HEK293 (cell line): ENCODE data around the gene OR1D5.

Experiments
- BCL11A ChIP-seq: fragments of 450-650 bp; formaldehyde crosslinking; IDR thresholded peaks from 2 replicates; pipeline ENCODE4 v1.5.1; 2016; ENCODE audit warnings: low read depth, missing biosample characterization, missing genetic modification characterization
- GLI4 ChIP-seq: fragments of 450-650 bp; formaldehyde crosslinking; IDR thresholded peaks from 2 replicates; pipeline ENCODE4 v1.5.1; 2016; ENCODE audit warnings: missing biosample characterization, missing genetic modification characterization
- OVOL3 ChIP-seq: fragments of 450-650 bp; formaldehyde crosslinking; IDR thresholded peaks from 2 replicates; pipeline ENCODE4 v1.5.1; 2016; ENCODE audit warnings: missing biosample characterization, missing genetic modification characterization
- SETDB1 ChIP-seq: IDR thresholded peaks from one replicate; pipeline ENCODE4 v1.6.1; 2017; ENCODE audit warnings: mild to moderate bottlenecking, low read length, moderate library complexity, mixed read lengths; ENCODE audit not compliant: insufficient read length
- SP2 ChIP-seq: fragments of 450-650 bp; formaldehyde crosslinking; IDR thresholded peaks from 2 replicates; pipeline ENCODE4 v1.5.1; 2016; ENCODE audit warnings: missing biosample characterization, missing genetic modification characterization
- ZNF416 ChIP-seq: fragments of 450-650 bp; formaldehyde crosslinking; IDR thresholded peaks from 2 replicates; pipeline ENCODE4 v1.5.1; 2016; ENCODE audit warnings: missing biosample characterization, missing genetic modification characterization
- ZNF660 ChIP-seq: fragments of 450-650 bp; IDR thresholded peaks from 2 replicates; pipeline ENCODE4 v1.5.1; 2018; ENCODE audit warnings: missing biosample characterization, mild to moderate bottlenecking, missing genetic modification characterization
- TF ChIP-seq, protein P1 (sequence below): fragments of 450-650 bp; formaldehyde crosslinking; IDR thresholded peaks from 2 replicates; pipeline ENCODE4 v1.5.1; 2016; ENCODE audit warnings: missing biosample characterization, missing genetic modification characterization, low read depth
- TF ChIP-seq, protein P2 (sequence below): fragments of 450-650 bp; formaldehyde crosslinking; IDR thresholded peaks from 2 replicates; pipeline ENCODE4 v1.5.1; 2017; ENCODE audit warnings: missing biosample characterization, missing genetic modification characterization
- TF ChIP-seq, protein P3 (sequence below): fragments of 450-650 bp; formaldehyde crosslinking; IDR thresholded peaks from 2 replicates; pipeline ENCODE4 v1.5.1; 2016; ENCODE audit warnings: missing biosample characterization, missing genetic modification characterization
- TF ChIP-seq, protein P4 (sequence below): fragments of 450-650 bp; formaldehyde crosslinking; IDR thresholded peaks from 2 replicates; pipeline ENCODE4 v1.5.1; 2016; ENCODE audit warnings: missing biosample characterization, missing genetic modification characterization

DNA sequence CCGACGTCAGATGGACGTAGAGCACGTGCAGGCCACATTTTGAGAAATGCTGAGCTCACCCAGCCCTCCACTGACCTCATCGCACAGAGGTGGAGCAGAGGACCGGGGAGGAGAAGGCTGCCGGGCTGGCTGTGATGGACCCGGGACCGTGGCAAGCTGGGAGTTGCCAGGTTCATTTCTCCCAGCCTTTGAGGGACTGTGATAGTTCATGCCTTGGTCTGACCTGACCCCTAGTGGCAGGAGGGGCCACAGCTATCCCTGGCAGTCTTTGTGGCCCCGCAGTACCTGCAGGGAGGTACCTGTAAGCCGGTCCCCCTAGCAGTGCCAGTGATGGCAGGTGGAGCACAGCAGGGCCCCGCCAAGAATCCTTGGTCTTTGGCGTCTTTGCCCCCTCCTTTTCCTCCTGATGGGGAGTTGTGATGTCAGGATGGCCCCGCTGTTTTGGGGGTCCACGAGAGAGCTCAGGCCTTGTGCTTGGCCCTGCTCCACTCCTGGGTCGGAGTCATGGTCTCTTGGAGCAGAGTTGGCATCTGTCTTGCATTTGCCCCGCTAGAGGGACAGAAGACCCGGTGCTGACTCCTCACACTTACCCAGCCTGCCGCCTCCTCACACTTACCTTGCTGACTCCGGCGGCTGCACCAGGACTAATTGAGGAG lies 50.4 kb downstream of the OR1D5 start:
- TF ChIP-seq ZNF416 (tag by site-specific recombination) (no peak), SETDB1 (no peak), OVOL3 (tag by site-specific recombination) (no peak), BCL11A (tag by site-specific recombination) (no peak), SP2 (tag by site-specific recombination) (no peak), GLI4 (tag by site-specific recombination) (no peak), ZNF660 (tag by site-specific recombination) (no peak)
- TF ChIP-seq, protein P1, sequence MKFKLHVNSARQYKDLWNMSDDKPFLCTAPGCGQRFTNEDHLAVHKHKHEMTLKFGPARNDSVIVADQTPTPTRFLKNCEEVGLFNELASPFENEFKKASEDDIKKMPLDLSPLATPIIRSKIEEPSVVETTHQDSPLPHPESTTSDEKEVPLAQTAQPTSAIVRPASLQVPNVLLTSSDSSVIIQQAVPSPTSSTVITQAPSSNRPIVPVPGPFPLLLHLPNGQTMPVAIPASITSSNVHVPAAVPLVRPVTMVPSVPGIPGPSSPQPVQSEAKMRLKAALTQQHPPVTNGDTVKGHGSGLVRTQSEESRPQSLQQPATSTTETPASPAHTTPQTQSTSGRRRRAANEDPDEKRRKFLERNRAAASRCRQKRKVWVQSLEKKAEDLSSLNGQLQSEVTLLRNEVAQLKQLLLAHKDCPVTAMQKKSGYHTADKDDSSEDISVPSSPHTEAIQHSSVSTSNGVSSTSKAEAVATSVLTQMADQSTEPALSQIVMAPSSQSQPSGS (tag by site-specific recombination) = no peak
- TF ChIP-seq, protein P2, sequence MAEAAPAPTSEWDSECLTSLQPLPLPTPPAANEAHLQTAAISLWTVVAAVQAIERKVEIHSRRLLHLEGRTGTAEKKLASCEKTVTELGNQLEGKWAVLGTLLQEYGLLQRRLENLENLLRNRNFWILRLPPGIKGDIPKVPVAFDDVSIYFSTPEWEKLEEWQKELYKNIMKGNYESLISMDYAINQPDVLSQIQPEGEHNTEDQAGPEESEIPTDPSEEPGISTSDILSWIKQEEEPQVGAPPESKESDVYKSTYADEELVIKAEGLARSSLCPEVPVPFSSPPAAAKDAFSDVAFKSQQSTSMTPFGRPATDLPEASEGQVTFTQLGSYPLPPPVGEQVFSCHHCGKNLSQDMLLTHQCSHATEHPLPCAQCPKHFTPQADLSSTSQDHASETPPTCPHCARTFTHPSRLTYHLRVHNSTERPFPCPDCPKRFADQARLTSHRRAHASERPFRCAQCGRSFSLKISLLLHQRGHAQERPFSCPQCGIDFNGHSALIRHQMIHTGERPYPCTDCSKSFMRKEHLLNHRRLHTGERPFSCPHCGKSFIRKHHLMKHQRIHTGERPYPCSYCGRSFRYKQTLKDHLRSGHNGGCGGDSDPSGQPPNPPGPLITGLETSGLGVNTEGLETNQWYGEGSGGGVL (tag by site-specific recombination) = no peak
- TF ChIP-seq, protein P3, sequence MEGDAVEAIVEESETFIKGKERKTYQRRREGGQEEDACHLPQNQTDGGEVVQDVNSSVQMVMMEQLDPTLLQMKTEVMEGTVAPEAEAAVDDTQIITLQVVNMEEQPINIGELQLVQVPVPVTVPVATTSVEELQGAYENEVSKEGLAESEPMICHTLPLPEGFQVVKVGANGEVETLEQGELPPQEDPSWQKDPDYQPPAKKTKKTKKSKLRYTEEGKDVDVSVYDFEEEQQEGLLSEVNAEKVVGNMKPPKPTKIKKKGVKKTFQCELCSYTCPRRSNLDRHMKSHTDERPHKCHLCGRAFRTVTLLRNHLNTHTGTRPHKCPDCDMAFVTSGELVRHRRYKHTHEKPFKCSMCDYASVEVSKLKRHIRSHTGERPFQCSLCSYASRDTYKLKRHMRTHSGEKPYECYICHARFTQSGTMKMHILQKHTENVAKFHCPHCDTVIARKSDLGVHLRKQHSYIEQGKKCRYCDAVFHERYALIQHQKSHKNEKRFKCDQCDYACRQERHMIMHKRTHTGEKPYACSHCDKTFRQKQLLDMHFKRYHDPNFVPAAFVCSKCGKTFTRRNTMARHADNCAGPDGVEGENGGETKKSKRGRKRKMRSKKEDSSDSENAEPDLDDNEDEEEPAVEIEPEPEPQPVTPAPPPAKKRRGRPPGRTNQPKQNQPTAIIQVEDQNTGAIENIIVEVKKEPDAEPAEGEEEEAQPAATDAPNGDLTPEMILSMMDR (tag by site-specific recombination) = peak; percentile 84
- TF ChIP-seq, protein P4, sequence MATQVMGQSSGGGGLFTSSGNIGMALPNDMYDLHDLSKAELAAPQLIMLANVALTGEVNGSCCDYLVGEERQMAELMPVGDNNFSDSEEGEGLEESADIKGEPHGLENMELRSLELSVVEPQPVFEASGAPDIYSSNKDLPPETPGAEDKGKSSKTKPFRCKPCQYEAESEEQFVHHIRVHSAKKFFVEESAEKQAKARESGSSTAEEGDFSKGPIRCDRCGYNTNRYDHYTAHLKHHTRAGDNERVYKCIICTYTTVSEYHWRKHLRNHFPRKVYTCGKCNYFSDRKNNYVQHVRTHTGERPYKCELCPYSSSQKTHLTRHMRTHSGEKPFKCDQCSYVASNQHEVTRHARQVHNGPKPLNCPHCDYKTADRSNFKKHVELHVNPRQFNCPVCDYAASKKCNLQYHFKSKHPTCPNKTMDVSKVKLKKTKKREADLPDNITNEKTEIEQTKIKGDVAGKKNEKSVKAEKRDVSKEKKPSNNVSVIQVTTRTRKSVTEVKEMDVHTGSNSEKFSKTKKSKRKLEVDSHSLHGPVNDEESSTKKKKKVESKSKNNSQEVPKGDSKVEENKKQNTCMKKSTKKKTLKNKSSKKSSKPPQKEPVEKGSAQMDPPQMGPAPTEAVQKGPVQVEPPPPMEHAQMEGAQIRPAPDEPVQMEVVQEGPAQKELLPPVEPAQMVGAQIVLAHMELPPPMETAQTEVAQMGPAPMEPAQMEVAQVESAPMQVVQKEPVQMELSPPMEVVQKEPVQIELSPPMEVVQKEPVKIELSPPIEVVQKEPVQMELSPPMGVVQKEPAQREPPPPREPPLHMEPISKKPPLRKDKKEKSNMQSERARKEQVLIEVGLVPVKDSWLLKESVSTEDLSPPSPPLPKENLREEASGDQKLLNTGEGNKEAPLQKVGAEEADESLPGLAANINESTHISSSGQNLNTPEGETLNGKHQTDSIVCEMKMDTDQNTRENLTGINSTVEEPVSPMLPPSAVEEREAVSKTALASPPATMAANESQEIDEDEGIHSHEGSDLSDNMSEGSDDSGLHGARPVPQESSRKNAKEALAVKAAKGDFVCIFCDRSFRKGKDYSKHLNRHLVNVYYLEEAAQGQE (tag by site-specific recombination) = no peak
